ENCODE results near the gene NME9.
A peak's percentile ranks its signal among the peaks of the same experiment; 100 is the strongest.
"Not testable (repeated sequence)": the region's sequence is repeated elsewhere in the genome, so short reads cannot be mapped to it uniquely, and the experiment has no call there.

Gene NME9

GRCh38 chr3:138329127-138329983 is at the start of gene NME9:
NME9 (minus strand) TSS chr3:138329851; CDS start chr3:138329335, 516 bp downstream.
- Histone ChIP-seq H3K27ac (ENCODE audit: low read length) (no peak within 1 kb of the TSS), H3K4me3 (ENCODE audit: low read length) (peak within 1 kb of the TSS; percentile 64), H3K36me3 (ENCODE audit: control insufficient read depth, low read depth, low read length) (no peaks in the 10 kb centered on the region), H3K4me1 (ENCODE audit: control insufficient read depth, low read depth, low read length) (peaks cover 8% of the 10 kb centered on the region), H3K9me3 (ENCODE audit: control insufficient read depth, low read depth, low read length) (no peaks in the 10 kb centered on the region), H3K27me3 (ENCODE audit: control insufficient read depth, insufficient read depth, low read length) (peaks cover 5% of the 10 kb centered on the region), H3K9ac (ENCODE audit: low read length) (peak within 1 kb of the TSS; percentile 29)

- no peak overlapping the region for H3K9ac ChIP-seq (ENCODE audit: low read length)
These were observed 49.3 kb upstream of the NME9 start for GRCh38 chr3:138378990-138379389.

GRCh38 chr3:138378331-138378730 is 48.7 kb upstream of the NME9 start:
- H3K9me3 ChIP-seq (ENCODE audit: control insufficient read depth, low read depth, low read length): no peaks in the 10 kb centered on the region
- no peak overlapping the region for H3K27ac ChIP-seq (ENCODE audit: low read length)
- no peak overlapping the region for H3K9ac ChIP-seq (ENCODE audit: low read length)
- H3K36me3 ChIP-seq (ENCODE audit: control insufficient read depth, low read depth, low read length): no peaks in the 10 kb centered on the region
- H3K4me1 ChIP-seq (ENCODE audit: control insufficient read depth, low read depth, low read length): no peaks in the 10 kb centered on the region
- H3K4me3 ChIP-seq (ENCODE audit: low read length): no peak overlapping the region
- H3K27me3 ChIP-seq (ENCODE audit: control insufficient read depth, insufficient read depth, low read length): no peaks in the 10 kb centered on the region

More at GRCh38 chr3:138378990-138379389, 49.3 kb upstream of the NME9 start:
- Histone ChIP-seq H3K4me1 (ENCODE audit: control insufficient read depth, low read depth, low read length) (no peaks in the 10 kb centered on the region), H3K4me3 (ENCODE audit: low read length) (no peak overlapping the region), H3K27me3 (ENCODE audit: control insufficient read depth, insufficient read depth, low read length) (no peaks in the 10 kb centered on the region), H3K27ac (ENCODE audit: low read length) (no peak overlapping the region), H3K9me3 (ENCODE audit: control insufficient read depth, low read depth, low read length) (no peaks in the 10 kb centered on the region), H3K36me3 (ENCODE audit: control insufficient read depth, low read depth, low read length) (no peaks in the 10 kb centered on the region)

GRCh38 chr3:138377804-138378203 is 48.2 kb upstream of the NME9 start:
- H3K27me3 ChIP-seq (ENCODE audit: control insufficient read depth, insufficient read depth, low read length): no peaks in the 10 kb centered on the region
- H3K9me3 ChIP-seq (ENCODE audit: control insufficient read depth, low read depth, low read length): no peaks in the 10 kb centered on the region
- no peaks in the 10 kb centered on the region for H3K4me1 ChIP-seq (ENCODE audit: control insufficient read depth, low read depth, low read length)
- no peak overlapping the region for H3K4me3 ChIP-seq (ENCODE audit: low read length)
- H3K9ac ChIP-seq (ENCODE audit: low read length): no peak overlapping the region
- H3K27ac ChIP-seq (ENCODE audit: low read length): no peak overlapping the region
- no peaks in the 10 kb centered on the region for H3K36me3 ChIP-seq (ENCODE audit: control insufficient read depth, low read depth, low read length)

GRCh38 chr3:138377212-138377611 is 47.6 kb upstream of the NME9 start:
- not testable (repeated sequence) for H3K36me3 ChIP-seq (ENCODE audit: control insufficient read depth, low read depth, low read length); H3K9me3 ChIP-seq (ENCODE audit: control insufficient read depth, low read depth, low read length); H3K27ac ChIP-seq (ENCODE audit: low read length); H3K4me1 ChIP-seq (ENCODE audit: control insufficient read depth, low read depth, low read length); H3K27me3 ChIP-seq (ENCODE audit: control insufficient read depth, insufficient read depth, low read length); H3K4me3 ChIP-seq (ENCODE audit: low read length); H3K9ac ChIP-seq (ENCODE audit: low read length)

GRCh38 chr3:138376663-138377062 is 47.0 kb upstream of the NME9 start:
- H3K27me3 ChIP-seq (ENCODE audit: control insufficient read depth, insufficient read depth, low read length): no peaks in the 10 kb centered on the region

GRCh38 chr3:138375447-138375846 is 45.8 kb upstream of the NME9 start:
- no peak overlapping the region for H3K9ac ChIP-seq (ENCODE audit: low read length)
- no peaks in the 10 kb centered on the region for H3K36me3 ChIP-seq (ENCODE audit: control insufficient read depth, low read depth, low read length)
- H3K4me1 ChIP-seq (ENCODE audit: control insufficient read depth, low read depth, low read length): no peaks in the 10 kb centered on the region
- no peaks in the 10 kb centered on the region for H3K9me3 ChIP-seq (ENCODE audit: control insufficient read depth, low read depth, low read length)
- no peaks in the 10 kb centered on the region for H3K27me3 ChIP-seq (ENCODE audit: control insufficient read depth, insufficient read depth, low read length)
- H3K27ac ChIP-seq (ENCODE audit: low read length): no peak overlapping the region
- no peak overlapping the region for H3K4me3 ChIP-seq (ENCODE audit: low read length)

More at GRCh38 chr3:138376663-138377062, 47.0 kb upstream of the NME9 start:
- H3K4me3 ChIP-seq (ENCODE audit: low read length): no peak overlapping the region
- no peak overlapping the region for H3K27ac ChIP-seq (ENCODE audit: low read length)
- no peaks in the 10 kb centered on the region for H3K4me1 ChIP-seq (ENCODE audit: control insufficient read depth, low read depth, low read length)
- H3K9me3 ChIP-seq (ENCODE audit: control insufficient read depth, low read depth, low read length): no peaks in the 10 kb centered on the region
- H3K36me3 ChIP-seq (ENCODE audit: control insufficient read depth, low read depth, low read length): no peaks in the 10 kb centered on the region
- H3K9ac ChIP-seq (ENCODE audit: low read length): no peak overlapping the region

- Histone ChIP-seq H3K4me3 (ENCODE audit: low read length) (no peak overlapping the region), H3K36me3 (ENCODE audit: control insufficient read depth, low read depth, low read length) (no peaks in the 10 kb centered on the region), H3K27me3 (ENCODE audit: control insufficient read depth, insufficient read depth, low read length) (no peaks in the 10 kb centered on the region), H3K27ac (ENCODE audit: low read length) (no peak overlapping the region), H3K9me3 (ENCODE audit: control insufficient read depth, low read depth, low read length) (no peaks in the 10 kb centered on the region), H3K4me1 (ENCODE audit: control insufficient read depth, low read depth, low read length) (no peaks in the 10 kb centered on the region), H3K9ac (ENCODE audit: low read length) (no peak overlapping the region)
These were observed 45.0 kb upstream of the NME9 start for GRCh38 chr3:138374573-138375134.

- no peak overlapping the region for H3K27ac ChIP-seq (ENCODE audit: low read length)
- H3K27me3 ChIP-seq (ENCODE audit: control insufficient read depth, insufficient read depth, low read length): no peaks in the 10 kb centered on the region
- no peaks in the 10 kb centered on the region for H3K36me3 ChIP-seq (ENCODE audit: control insufficient read depth, low read depth, low read length)
- H3K9ac ChIP-seq (ENCODE audit: low read length): no peak overlapping the region
- no peak overlapping the region for H3K4me3 ChIP-seq (ENCODE audit: low read length)
- H3K9me3 ChIP-seq (ENCODE audit: control insufficient read depth, low read depth, low read length): no peaks in the 10 kb centered on the region
- H3K4me1 ChIP-seq (ENCODE audit: control insufficient read depth, low read depth, low read length): no peaks in the 10 kb centered on the region
These were observed 44.1 kb upstream of the NME9 start for GRCh38 chr3:138373736-138374094.

GRCh38 chr3:138373087-138373735 is 43.6 kb upstream of the NME9 start:
- Histone ChIP-seq H3K9ac (ENCODE audit: low read length) (no peak overlapping the region), H3K36me3 (ENCODE audit: control insufficient read depth, low read depth, low read length) (no peaks in the 10 kb centered on the region), H3K27ac (ENCODE audit: low read length) (no peak overlapping the region), H3K4me1 (ENCODE audit: control insufficient read depth, low read depth, low read length) (no peaks in the 10 kb centered on the region), H3K4me3 (ENCODE audit: low read length) (no peak overlapping the region), H3K27me3 (ENCODE audit: control insufficient read depth, insufficient read depth, low read length) (no peaks in the 10 kb centered on the region), H3K9me3 (ENCODE audit: control insufficient read depth, low read depth, low read length) (no peaks in the 10 kb centered on the region)

- H3K4me3 ChIP-seq (ENCODE audit: low read length): no peak overlapping the region
- H3K9ac ChIP-seq (ENCODE audit: low read length): no peak overlapping the region
- H3K36me3 ChIP-seq (ENCODE audit: control insufficient read depth, low read depth, low read length): no peaks in the 10 kb centered on the region
- H3K27ac ChIP-seq (ENCODE audit: low read length): no peak overlapping the region
- no peaks in the 10 kb centered on the region for H3K9me3 ChIP-seq (ENCODE audit: control insufficient read depth, low read depth, low read length)
- H3K27me3 ChIP-seq (ENCODE audit: control insufficient read depth, insufficient read depth, low read length): no peaks in the 10 kb centered on the region
- H3K4me1 ChIP-seq (ENCODE audit: control insufficient read depth, low read depth, low read length): no peaks in the 10 kb centered on the region
These were observed 41.7 kb upstream of the NME9 start for GRCh38 chr3:138371070-138371965.
